UCSD-AML1 (cell line): ENCODE results near the gene HLF.

Source experiments
- DNase-seq: peaks from one replicate; lab custom pipeline; 2025; ENCODE audit not compliant: unreplicated experiment; lab: John Stamatoyannopoulos, UW

The HLF gene

GRCh38 chr17:55274355-55275255 is 9.8 kb downstream of the HLF start:
- DNase-seq = no peak

- DNase-seq = no peak
Measured at GRCh38 chr17:55275894-55276804, 11.4 kb downstream of the HLF start.

- no peak for DNase-seq
Measured at GRCh38 chr17:55278173-55278961, 13.6 kb downstream of the HLF start.

GRCh38 chr17:55279203-55279602 is 14.4 kb downstream of the HLF start:
- DNase-seq = no peak

- no peak for DNase-seq
Measured at GRCh38 chr17:55279788-55280187, 15.0 kb downstream of the HLF start.

GRCh38 chr17:55280212-55280611 is 15.5 kb downstream of the HLF start:
- DNase-seq = no peak

GRCh38 chr17:55281649-55282378 is 17.1 kb downstream of the HLF start:
- no peak for DNase-seq

- DNase-seq = no peak
Measured at GRCh38 chr17:55282379-55282702, 17.6 kb downstream of the HLF start.

GRCh38 chr17:55282741-55283140 is 18.0 kb downstream of the HLF start:
- DNase-seq = no peak

GRCh38 chr17:55283256-55283965 is 18.7 kb downstream of the HLF start:
- no peak for DNase-seq

- DNase-seq = peak; percentile 28
Measured at GRCh38 chr17:55284001-55284884, 19.5 kb downstream of the HLF start.

- no peak for DNase-seq
Measured at GRCh38 chr17:55284944-55285339, 20.2 kb downstream of the HLF start.

- DNase-seq = no peak
Measured at GRCh38 chr17:55285340-55286301, 20.9 kb downstream of the HLF start.

GRCh38 chr17:55286681-55287589 is 22.2 kb downstream of the HLF start:
- no peak for DNase-seq

- no peak for DNase-seq
Measured at GRCh38 chr17:55288356-55289105, 23.8 kb downstream of the HLF start.

- DNase-seq = no peak
Measured at GRCh38 chr17:55289106-55289446, 24.3 kb downstream of the HLF start.
